Left lung (tissue), 10 donors: Measurements from ENCODE around the gene DCLK3. TPM values are rescaled to one million over a fixed set of nuclear protein-coding genes. Genes with fewer than 3 reads are reported as not detected.

Experiments
- ATAC-seq: fragments of 200-7000 bp; cut with Tn5 transposase; one replicate; pipeline ENCODE4 v1.9.1; 2020; ENCODE audit warnings: moderate library complexity
- DNase-seq, 4 donors: peaks; one replicate each; pipeline ENCODE4 v3.0.0-alpha.2; 2013 to 2020
- H3K27ac ChIP-seq, 2 donors: fragments of 200-600 bp; sonication (generic) in 1 of 2; one replicate each; pipeline versions ENCODE4 v1.5.0 to v1.8.0; 2020 to 2021
- H3K27me3 ChIP-seq, 2 donors: fragments of 200-600 bp; sonication (generic) in 1 of 2; one replicate each; pipeline versions ENCODE4 v1.5.0 to v1.8.0; 2020 to 2021
- H3K36me3 ChIP-seq, 2 donors: fragments of 200-600 bp; sonication (generic) in 1 of 2; one replicate each; pipeline versions ENCODE4 v1.5.0 to v1.8.0; 2020 to 2021
- H3K4me1 ChIP-seq, 2 donors: fragments of 200-600 bp; one replicate each; pipeline ENCODE4 v1.8.0; 2021
- H3K4me3 ChIP-seq, 2 donors: fragments of 200-600 bp; sonication (generic) in 1 of 2; one replicate each; pipeline versions ENCODE4 v1.5.0 to v1.8.0; 2020 to 2021; ENCODE audit warnings: mild to moderate bottlenecking in 1 of 2
- H3K9me3 ChIP-seq, 2 donors: fragments of 200-600 bp; sonication (generic) in 1 of 2; one replicate each; pipeline versions ENCODE4 v1.5.0 to v1.8.0; 2020 to 2021
- intact Hi-C, 2 donors: fragments of 100-400 bp; cut with DNase I; formaldehyde crosslinking; loops; one replicate each; pipeline versions ENCODE4 v1.11.2 to v1.14.2; 2022
- polyA plus RNA-seq, 6 donors: library from polyadenylated mRNA; unstranded; fragments of 120-200 nt; gene quantifications; one replicate each; pipeline ENCODE4 v1.2.1, GENCODE V29; 2013; ENCODE audit not compliant: insufficient read length in 6 of 6
- total RNA-seq, 2 donors: library from RNA; stranded (reverse); fragmentation: NEBNext Ultra II Directional; extraction: Animal tissue kit (Norgen Biotek cat#: 25700); gene quantifications; one replicate each; pipeline ENCODE4 v1.2.1, GENCODE V29; 2021
- TF ChIP-seq, protein P1 (sequence below), 2 donors: fragments of 200-600 bp; sonication (generic) in 1 of 2; IDR thresholded peaks; one replicate each; pipeline versions ENCODE4 v1.5.0 to v1.8.0; 2021; ENCODE audit warnings: antibody characterized with exemption in 2 of 2
- donor health status: DM: no; HTN: yes; CAD: no.
- donor health status: DM: no; HTN: no; CAD: no.

Gene DCLK3
- total and polyA plus RNA-seq, 8 donors, result 0.15 to 1.9 (median 1.4) TPM

DNA sequence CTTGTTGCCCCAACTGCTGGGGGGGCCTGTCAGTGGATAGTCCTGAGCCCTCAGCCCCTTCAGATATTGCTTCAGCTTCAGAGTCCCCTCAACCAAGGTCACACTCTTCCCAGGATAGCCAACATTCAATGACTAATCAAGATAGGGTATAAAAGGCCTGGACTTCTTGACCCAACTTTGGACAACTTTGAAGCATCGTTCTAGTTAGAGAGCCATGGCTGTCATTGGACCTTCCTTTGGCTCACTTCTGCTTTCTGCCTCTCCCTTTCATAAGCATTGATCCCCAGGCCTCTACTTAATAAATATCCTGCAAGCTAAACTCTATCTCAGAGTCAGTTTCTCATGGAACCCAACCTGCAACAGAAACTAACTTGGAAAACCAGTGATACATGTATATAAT, 31.3 kb upstream of the DCLK3 start:
- Histone ChIP-seq H3K27me3 (no peaks in the 10 kb centered on the region), H3K36me3 (no peaks in the 10 kb centered on the region), H3K27ac (no peak overlapping the region), H3K4me1 (no peaks in the 10 kb centered on the region), H3K9me3 (peaks cover 0 to 2% of the 10 kb centered on the region in 2 donors), H3K4me3 (no peak overlapping the region)
- TF ChIP-seq, protein P1, sequence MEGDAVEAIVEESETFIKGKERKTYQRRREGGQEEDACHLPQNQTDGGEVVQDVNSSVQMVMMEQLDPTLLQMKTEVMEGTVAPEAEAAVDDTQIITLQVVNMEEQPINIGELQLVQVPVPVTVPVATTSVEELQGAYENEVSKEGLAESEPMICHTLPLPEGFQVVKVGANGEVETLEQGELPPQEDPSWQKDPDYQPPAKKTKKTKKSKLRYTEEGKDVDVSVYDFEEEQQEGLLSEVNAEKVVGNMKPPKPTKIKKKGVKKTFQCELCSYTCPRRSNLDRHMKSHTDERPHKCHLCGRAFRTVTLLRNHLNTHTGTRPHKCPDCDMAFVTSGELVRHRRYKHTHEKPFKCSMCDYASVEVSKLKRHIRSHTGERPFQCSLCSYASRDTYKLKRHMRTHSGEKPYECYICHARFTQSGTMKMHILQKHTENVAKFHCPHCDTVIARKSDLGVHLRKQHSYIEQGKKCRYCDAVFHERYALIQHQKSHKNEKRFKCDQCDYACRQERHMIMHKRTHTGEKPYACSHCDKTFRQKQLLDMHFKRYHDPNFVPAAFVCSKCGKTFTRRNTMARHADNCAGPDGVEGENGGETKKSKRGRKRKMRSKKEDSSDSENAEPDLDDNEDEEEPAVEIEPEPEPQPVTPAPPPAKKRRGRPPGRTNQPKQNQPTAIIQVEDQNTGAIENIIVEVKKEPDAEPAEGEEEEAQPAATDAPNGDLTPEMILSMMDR (IDR thresholded peaks at IDR 0.05), result no peak
- DNase-seq, result no peak
- intact Hi-C loops, result no loop called here
- ATAC-seq, result no peak

- Histone ChIP-seq H3K9me3 (no peaks in the 10 kb centered on the region), H3K27me3 (no peaks in the 10 kb centered on the region), H3K4me3 (no peak overlapping the region), H3K27ac (no peak overlapping the region), H3K36me3 (no peaks in the 10 kb centered on the region), H3K4me1 (no peaks in the 10 kb centered on the region)
- DNase-seq, result peak in 1 of 4 donors; percentile 18
- no peak for ATAC-seq
- intact Hi-C loops, result no loop called here
- TF ChIP-seq, protein P1 (IDR thresholded peaks at IDR 0.05), result no peak
Measured at GRCh38 chr3:36792342-36792741, 28.0 kb upstream of the DCLK3 start.

DNA sequence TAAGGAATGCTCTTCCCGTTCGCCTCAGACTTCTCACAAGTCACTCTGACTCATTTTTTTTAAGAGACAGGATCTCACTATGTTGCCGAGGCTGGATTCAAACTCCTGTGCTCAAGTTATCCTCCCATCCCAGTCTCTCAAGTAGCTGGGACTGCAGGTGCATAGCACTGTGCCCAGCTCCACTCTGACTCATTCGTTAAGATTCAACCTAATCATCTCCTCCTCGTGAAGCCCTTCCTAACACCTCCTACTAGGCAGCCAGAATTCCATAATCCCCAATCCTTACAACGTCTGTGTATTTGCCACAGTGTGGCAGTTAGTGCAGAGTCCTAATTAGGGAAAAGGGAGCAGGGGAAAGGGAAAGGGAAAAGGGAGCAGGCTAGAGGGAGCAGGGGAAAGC, 26.4 kb upstream of the DCLK3 start:
- DNase-seq, result no peak
- intact Hi-C loops, result no loop called here
- no peak for ATAC-seq

GRCh38 chr3:36786921-36787890, 22.9 kb upstream of the DCLK3 start:
- ATAC-seq (peak; percentile 88), DNase-seq (peak in 1 of 4 donors; percentile 44)
- H3K4me1 ChIP-seq, result no peaks in the 10 kb centered on the region
- TF ChIP-seq, protein P1 (IDR thresholded peaks at IDR 0.05), result no peak
- H3K27ac ChIP-seq, result no peak overlapping the region
- no peaks in the 10 kb centered on the region for H3K36me3 ChIP-seq
- intact Hi-C loops, result no loop called here
- no peaks in the 10 kb centered on the region for H3K27me3 ChIP-seq
- H3K4me3 ChIP-seq, result no peak overlapping the region
- H3K9me3 ChIP-seq, result no peaks in the 10 kb centered on the region

More for the DNA sequence above, 26.4 kb upstream of the DCLK3 start:
- Histone ChIP-seq H3K27ac (no peak overlapping the region), H3K36me3 (no peaks in the 10 kb centered on the region), H3K27me3 (no peaks in the 10 kb centered on the region), H3K4me3 (no peak overlapping the region), H3K4me1 (no peaks in the 10 kb centered on the region), H3K9me3 (no peaks in the 10 kb centered on the region)
- TF ChIP-seq, protein P1 (IDR thresholded peaks at IDR 0.05), result no peak

- H3K4me1 ChIP-seq, result no peaks in the 10 kb centered on the region
Measured at GRCh38 chr3:36784138-36784635, 19.8 kb upstream of the DCLK3 start.

More at GRCh38 chr3:36784138-36784635, 19.8 kb upstream of the DCLK3 start:
- no peak for ATAC-seq
- no peak for DNase-seq
- intact Hi-C loops, result no loop called here
- Histone ChIP-seq H3K27me3 (no peaks in the 10 kb centered on the region), H3K4me3 (no peak overlapping the region), H3K9me3 (no peaks in the 10 kb centered on the region), H3K36me3 (no peaks in the 10 kb centered on the region), H3K27ac (no peak overlapping the region)
- TF ChIP-seq, protein P1 (IDR thresholded peaks at IDR 0.05), result no peak
